Subcutaneous adipose tissue (tissue), 4 donors: ENCODE measurements around the gene APOC3. TPM values are rescaled to one million over a fixed set of nuclear protein-coding genes. Genes with fewer than 3 reads are reported as not detected.

Experiments used
- CTCF ChIP-seq: fragments of 450-650 bp; IDR thresholded peaks from one replicate; pipeline ENCODE4 v1.5.1; 2016; ENCODE audit warnings: low read depth, mild to moderate bottlenecking, control low read depth, antibody characterized with exemption, moderate library complexity
- total RNA-seq, 4 donors: library from RNA; depleted of rRNA; stranded (reverse); fragments of >200 nt; gene quantifications; one replicate each; pipeline ENCODE4 v1.1.0, GENCODE V29; 2016

Gene APOC3
- not detected for total RNA-seq

- TF ChIP-seq CTCF = no peak
Observed at GRCh38 chr11:116829525-116830183, at the start of gene APOC3. Gene APOC3, plus strand, starts transcription at chr11:116829907. Its CDS starts 676 bp downstream, at chr11:116830583.

- TF ChIP-seq CTCF = no peak
Observed at GRCh38 chr11:116782728-116783127, 47.0 kb upstream of the APOC3 start.

GRCh38 chr11:116786326-116786725 is 43.4 kb upstream of the APOC3 start:
- TF ChIP-seq CTCF = no peak

GRCh38 chr11:116786966-116787365 is 42.7 kb upstream of the APOC3 start:
- TF ChIP-seq CTCF = no peak

- TF ChIP-seq CTCF = no peak
Observed at GRCh38 chr11:116787436-116787785, 42.3 kb upstream of the APOC3 start.

GRCh38 chr11:116787786-116788486 is 41.8 kb upstream of the APOC3 start, which contains the start of gene ZPR1:
Gene ZPR1, minus strand, starts transcription at chr11:116788023. Its CDS starts 33 bp downstream, at chr11:116787990.
- TF ChIP-seq CTCF = no peak

- no peak for TF ChIP-seq CTCF
Observed at GRCh38 chr11:116788534-116788933, 41.2 kb upstream of the APOC3 start.
